HG03439 (cell line): ENCODE data around the gene GHRH.

ENCODE experiments used
- ATAC-seq: cut with Tn5 transposase; IDR thresholded peaks from one replicate; pipeline ENCODE4 v1.9.1; 2021; ENCODE audit warnings: mild to moderate bottlenecking, moderate library complexity; ENCODE audit not compliant: unreplicated experiment

GHRH gene

GRCh38 chr20:37265152-37265551 lies 3.5 kb upstream of the GHRH start:
- no peak for ATAC-seq

GRCh38 chr20:37263686-37264085 lies 2.1 kb upstream of the GHRH start:
- ATAC-seq, result no peak

- ATAC-seq, result no peak
Measured at GRCh38 chr20:37262505-37262904, 891 bp upstream of the GHRH start.

- no peak for ATAC-seq
Measured at GRCh38 chr20:37260923-37261322, 691 bp downstream of the GHRH start.

GRCh38 chr20:37259865-37260264 lies 1.7 kb downstream of the GHRH start:
- no peak for ATAC-seq

GRCh38 chr20:37259031-37259430 lies 2.6 kb downstream of the GHRH start:
- no peak for ATAC-seq

GRCh38 chr20:37257988-37258387 lies 3.6 kb downstream of the GHRH start:
- no peak for ATAC-seq

- ATAC-seq, result no peak
Measured at GRCh38 chr20:37257530-37257929, 4.1 kb downstream of the GHRH start.

GRCh38 chr20:37256286-37256685 lies 5.3 kb downstream of the GHRH start:
- no peak for ATAC-seq

GRCh38 chr20:37254114-37254878 lies 7.3 kb downstream of the GHRH start:
- ATAC-seq, result no peak

- no peak for ATAC-seq
Measured at GRCh38 chr20:37253087-37253486, 8.5 kb downstream of the GHRH start.

- no peak for ATAC-seq
Measured at GRCh38 chr20:37251825-37252477, 9.7 kb downstream of the GHRH start.

GRCh38 chr20:37249304-37249703 lies 12.3 kb downstream of the GHRH start:
- no peak for ATAC-seq

- ATAC-seq, result no peak
Measured at GRCh38 chr20:37247547-37247946, 14.1 kb downstream of the GHRH start.

- no peak for ATAC-seq
Measured at GRCh38 chr20:37246736-37247135, 14.9 kb downstream of the GHRH start.

GRCh38 chr20:37245216-37246150 lies 16.1 kb downstream of the GHRH start:
- ATAC-seq, result no peak

- no peak for ATAC-seq
Measured at GRCh38 chr20:37244572-37244957, 17.0 kb downstream of the GHRH start.

- ATAC-seq, result no peak
Measured at GRCh38 chr20:37243937-37244571, 17.6 kb downstream of the GHRH start.

GRCh38 chr20:37243076-37243936 lies 18.3 kb downstream of the GHRH start:
- ATAC-seq, result no peak

GRCh38 chr20:37242503-37242902 lies 19.1 kb downstream of the GHRH start:
- ATAC-seq, result no peak
